Smooth muscle cell of the brain vasculature (primary cell): ENCODE measurements around the gene SWI5.
"Not testable (repeated sequence)": the region's sequence is repeated elsewhere in the genome, so short reads cannot be mapped to it uniquely, and the experiment has no call there.

Experiments
- DNase-seq: peaks from one replicate; pipeline ENCODE4 v3.0.0-alpha.2; 2012; ENCODE audit warnings: low read depth, low spot score

The SWI5 gene

GRCh38 chr9:128279088-128280073 lies 3.3 kb downstream of the SWI5 start:
- DNase-seq = not testable (repeated sequence)

GRCh38 chr9:128280084-128280622 lies 4.1 kb downstream of the SWI5 start:
- no peak for DNase-seq

- no peak for DNase-seq
These were observed 6.4 kb downstream of the SWI5 start for GRCh38 chr9:128282500-128282899.

DNA sequence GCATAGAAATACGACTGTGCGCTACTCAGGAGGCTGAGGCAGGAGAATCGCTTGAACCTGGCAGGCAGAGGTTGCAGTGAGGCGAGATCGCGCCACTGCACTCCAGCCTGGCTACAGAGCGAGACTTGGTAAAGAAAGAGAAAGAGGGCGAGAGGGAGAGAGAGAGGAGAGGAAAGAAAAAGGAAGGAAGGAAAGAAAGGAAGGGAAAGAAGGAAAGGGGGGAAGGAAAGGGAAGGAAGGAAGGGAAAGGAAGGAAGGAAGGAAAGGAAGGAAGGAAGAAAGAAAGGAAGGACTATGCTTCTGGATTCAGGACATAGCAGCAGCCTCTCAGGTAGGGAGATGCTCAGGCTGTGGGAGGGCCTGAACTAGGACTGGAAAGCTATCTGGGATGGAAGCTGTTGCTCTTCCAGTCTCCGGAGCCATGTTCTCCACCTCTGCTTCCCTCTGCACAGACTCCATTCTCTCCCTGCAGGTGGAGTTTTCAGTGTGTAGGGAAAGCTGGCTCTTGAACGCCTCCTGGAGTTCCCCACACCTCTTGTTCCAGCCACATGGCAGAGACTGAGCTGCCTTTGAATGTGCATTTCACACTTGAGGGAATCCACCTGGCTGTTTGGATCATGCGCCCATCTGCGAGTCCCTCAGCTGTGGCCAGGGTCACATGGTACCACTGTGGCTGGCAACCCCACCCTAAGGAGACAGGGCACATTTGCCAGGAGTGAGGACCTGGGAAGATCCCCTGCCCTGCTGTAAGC lies 9.1 kb downstream of the SWI5 start:
- DNase-seq = no peak

- no peak for DNase-seq
These were observed 10.4 kb downstream of the SWI5 start for GRCh38 chr9:128286440-128286839.

DNA sequence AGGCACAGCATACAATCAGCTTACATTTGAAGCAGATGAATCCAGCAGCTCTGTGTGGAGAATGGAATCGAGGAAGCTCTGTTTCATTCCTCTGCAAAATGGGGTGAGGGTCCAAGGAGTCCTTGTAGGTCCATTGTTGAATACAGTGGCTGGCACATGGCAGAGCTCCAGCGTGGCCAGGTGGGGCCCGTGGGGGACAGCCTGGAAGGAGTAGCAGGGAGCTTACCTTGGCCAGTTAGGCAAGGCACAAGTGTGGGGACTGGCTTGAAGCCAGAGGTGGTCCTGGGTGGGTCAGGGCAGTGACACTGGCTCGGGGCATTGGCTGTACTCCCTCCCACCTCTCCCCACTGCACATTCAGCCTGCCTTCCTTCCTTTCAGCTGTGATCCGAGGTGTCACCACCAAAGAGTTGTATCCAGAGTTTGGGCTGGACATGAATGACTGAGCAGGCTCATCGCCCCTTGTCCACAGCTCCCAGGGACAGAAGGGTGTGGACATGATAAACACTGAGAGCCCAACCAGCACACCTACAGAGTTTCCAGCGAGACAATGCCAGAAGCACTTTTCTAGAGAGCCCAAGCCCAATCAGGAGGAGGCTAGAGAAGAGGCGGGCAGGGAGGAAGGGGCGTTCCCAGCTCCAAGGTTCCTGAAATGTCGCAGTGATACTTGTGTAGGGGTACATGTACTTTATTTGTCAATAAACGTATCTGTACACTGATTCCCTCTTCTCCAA lies 12.4 kb downstream of the SWI5 start:
- DNase-seq = no peak

- DNase-seq = no peak
These were observed 15.9 kb downstream of the SWI5 start for GRCh38 chr9:128292009-128292408.

DNA sequence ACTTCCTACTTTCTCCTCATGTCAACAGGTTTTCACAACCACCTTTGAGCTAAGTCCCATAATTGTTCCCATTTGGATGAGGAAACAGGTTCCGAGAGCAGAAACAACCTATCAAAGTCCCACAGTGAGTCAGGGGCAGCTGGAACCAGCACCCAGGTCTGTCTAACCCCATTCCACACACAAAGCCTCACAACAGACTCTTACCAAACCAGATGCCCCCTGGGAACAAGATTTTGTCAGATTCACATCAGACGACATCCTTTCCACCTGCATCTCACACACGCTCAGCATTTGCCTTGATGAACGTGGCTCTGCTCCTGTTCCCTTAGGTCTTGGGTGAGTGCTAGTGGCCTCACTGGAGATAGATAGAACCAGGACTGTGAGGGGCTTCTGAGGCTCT lies 17.0 kb downstream of the SWI5 start:
- no peak for DNase-seq

- DNase-seq = no peak
These were observed 18.1 kb downstream of the SWI5 start for GRCh38 chr9:128294142-128294541.

DNA sequence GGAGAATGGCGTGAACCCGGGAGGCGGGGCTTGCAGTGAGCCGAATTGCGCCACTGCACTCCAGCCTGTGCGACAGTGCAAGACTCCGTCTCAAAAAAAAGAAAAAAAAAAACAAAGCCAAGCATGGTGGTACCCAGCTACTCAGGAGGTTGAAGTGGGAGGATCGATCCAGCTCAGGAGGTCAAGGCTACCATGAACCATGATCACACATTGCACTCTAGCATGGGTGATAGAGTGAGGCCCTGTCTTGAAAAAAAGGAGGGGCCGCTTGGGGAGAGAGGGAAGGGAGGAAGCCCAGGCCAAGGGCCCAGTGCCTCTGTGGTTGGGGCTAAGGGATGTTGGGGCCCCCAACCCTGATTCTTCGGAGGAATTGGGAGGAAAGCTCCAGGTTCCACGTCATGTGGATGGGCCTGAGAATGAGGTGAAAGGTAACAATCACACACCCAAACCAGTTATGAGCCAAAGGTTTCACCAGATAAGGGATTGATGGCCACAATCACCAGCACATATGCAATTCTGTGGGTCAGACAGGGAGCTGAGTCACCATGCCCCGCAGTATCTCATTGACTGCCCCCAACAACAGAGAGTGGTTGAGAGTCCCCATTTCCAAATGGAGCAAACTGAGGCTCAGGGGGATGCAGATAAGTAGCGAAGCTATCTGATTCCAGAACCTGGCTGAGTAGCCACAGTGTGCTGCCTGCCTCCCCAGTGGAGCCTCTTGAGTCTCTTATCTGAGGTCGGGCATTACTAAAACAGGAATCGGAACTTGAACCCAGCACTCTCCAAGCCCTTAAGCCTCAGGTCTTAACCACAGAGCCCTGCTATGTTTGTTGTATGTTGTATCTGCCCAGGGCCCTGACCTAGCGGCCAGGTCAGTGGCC lies 20.5 kb downstream of the SWI5 start:
- no peak for DNase-seq

DNA sequence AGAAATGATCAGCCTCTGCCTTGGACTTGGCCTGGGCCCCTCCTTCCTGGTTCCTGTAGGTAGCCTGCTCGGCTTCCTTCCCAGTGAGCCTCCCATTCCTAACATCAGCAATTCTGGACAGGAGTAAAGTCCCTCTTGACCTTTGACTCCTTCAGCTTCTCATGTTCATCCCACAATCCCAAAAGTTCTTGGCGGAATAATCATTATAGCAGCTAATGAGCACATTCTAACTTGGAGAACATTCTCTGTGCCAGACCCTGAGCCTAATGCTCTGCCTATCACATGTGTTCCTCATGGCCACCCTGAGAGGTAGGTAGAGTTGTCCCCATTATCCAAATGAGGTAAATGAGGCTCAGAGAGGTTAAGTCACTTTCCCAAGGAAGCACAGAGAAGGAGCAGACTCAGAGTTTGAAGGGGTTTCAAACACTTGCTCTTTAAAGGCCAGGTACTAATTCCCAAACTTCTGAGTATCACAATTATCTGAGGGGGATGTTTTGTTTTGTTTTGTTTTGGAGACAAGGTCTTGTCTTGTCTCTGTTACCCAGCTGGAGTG lies 21.2 kb downstream of the SWI5 start:
- DNase-seq = no peak

GRCh38 chr9:128298535-128299482 lies 22.7 kb downstream of the SWI5 start:
- DNase-seq = no peak

- DNase-seq = no peak
These were observed 28.3 kb downstream of the SWI5 start for GRCh38 chr9:128304136-128304970.

GRCh38 chr9:128304971-128305288 lies 28.9 kb downstream of the SWI5 start:
- DNase-seq = no peak

- no peak for DNase-seq
These were observed 33.5 kb downstream of the SWI5 start for GRCh38 chr9:128309551-128309950.

GRCh38 chr9:128310461-128310860 lies 34.4 kb downstream of the SWI5 start:
- DNase-seq = no peak

DNA sequence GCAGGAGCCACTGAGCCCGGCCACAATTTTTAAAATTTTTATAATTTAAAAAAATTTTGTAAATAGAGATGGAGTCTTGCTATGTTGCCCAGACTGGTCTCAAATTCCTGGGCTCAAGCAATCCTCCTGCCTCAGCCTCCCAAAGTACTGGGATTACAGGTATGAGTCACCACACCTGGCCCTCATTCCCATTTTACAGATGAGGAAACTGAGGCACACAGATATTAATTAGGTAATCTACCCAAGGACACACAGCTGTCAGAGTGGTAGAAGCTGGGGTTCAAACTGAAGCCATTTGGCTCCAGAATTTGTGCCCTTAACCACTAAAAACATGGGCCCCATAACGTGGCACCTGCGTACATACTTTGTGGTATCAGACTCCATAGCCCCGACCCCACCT lies 38.6 kb downstream of the SWI5 start:
- DNase-seq = no peak

DNA sequence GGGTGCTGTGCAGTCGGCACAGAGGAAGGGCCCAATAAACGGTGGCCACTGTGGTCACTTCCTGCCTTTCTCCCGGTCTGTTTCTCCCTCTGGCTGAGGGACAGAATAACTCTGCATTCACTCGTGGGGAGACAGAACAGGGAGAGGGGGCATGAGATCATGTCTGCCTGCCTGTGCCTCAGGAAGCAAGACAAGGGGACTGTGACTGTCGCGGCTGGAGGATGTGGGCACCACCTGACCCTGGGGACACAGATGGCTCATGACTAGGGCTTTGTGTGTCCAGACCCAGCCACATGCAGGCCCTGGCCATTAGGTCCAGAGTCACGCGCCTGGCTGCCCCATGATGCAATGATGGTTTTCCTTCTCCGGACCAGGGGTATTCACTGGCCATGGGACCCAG lies 40.3 kb downstream of the SWI5 start:
- DNase-seq = no peak

- no peak for DNase-seq
These were observed 41.6 kb downstream of the SWI5 start for GRCh38 chr9:128317629-128318028.
